ENCODE results near the gene SPDEF.

GRCh38 chr6:34521463-34522285 lies 34.5 kb downstream of the SPDEF start:
- TF ChIP-seq, protein P1, sequence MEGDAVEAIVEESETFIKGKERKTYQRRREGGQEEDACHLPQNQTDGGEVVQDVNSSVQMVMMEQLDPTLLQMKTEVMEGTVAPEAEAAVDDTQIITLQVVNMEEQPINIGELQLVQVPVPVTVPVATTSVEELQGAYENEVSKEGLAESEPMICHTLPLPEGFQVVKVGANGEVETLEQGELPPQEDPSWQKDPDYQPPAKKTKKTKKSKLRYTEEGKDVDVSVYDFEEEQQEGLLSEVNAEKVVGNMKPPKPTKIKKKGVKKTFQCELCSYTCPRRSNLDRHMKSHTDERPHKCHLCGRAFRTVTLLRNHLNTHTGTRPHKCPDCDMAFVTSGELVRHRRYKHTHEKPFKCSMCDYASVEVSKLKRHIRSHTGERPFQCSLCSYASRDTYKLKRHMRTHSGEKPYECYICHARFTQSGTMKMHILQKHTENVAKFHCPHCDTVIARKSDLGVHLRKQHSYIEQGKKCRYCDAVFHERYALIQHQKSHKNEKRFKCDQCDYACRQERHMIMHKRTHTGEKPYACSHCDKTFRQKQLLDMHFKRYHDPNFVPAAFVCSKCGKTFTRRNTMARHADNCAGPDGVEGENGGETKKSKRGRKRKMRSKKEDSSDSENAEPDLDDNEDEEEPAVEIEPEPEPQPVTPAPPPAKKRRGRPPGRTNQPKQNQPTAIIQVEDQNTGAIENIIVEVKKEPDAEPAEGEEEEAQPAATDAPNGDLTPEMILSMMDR (conservative IDR thresholded peaks at IDR 0.05; ENCODE audit: low read depth in 2 of 2): no peak
- TF ChIP-seq EZH2 (IDR thresholded peaks at IDR 0.05; ENCODE audit: low read depth, unreplicated experiment): no peak
- TF ChIP-seq, protein P2, sequence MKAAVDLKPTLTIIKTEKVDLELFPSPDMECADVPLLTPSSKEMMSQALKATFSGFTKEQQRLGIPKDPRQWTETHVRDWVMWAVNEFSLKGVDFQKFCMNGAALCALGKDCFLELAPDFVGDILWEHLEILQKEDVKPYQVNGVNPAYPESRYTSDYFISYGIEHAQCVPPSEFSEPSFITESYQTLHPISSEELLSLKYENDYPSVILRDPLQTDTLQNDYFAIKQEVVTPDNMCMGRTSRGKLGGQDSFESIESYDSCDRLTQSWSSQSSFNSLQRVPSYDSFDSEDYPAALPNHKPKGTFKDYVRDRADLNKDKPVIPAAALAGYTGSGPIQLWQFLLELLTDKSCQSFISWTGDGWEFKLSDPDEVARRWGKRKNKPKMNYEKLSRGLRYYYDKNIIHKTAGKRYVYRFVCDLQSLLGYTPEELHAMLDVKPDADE (IDR thresholded peaks at IDR 0.05): no peak
- no peak for TF ChIP-seq POLR2AphosphoS5 (IDR thresholded peaks at IDR 0.05; ENCODE audit: low read depth)
- no peak for TF ChIP-seq ZNF331 (CRISPR knock-in tag; IDR thresholded peaks at IDR 0.05; ENCODE audit: low read depth)
- TF ChIP-seq, protein P3, sequence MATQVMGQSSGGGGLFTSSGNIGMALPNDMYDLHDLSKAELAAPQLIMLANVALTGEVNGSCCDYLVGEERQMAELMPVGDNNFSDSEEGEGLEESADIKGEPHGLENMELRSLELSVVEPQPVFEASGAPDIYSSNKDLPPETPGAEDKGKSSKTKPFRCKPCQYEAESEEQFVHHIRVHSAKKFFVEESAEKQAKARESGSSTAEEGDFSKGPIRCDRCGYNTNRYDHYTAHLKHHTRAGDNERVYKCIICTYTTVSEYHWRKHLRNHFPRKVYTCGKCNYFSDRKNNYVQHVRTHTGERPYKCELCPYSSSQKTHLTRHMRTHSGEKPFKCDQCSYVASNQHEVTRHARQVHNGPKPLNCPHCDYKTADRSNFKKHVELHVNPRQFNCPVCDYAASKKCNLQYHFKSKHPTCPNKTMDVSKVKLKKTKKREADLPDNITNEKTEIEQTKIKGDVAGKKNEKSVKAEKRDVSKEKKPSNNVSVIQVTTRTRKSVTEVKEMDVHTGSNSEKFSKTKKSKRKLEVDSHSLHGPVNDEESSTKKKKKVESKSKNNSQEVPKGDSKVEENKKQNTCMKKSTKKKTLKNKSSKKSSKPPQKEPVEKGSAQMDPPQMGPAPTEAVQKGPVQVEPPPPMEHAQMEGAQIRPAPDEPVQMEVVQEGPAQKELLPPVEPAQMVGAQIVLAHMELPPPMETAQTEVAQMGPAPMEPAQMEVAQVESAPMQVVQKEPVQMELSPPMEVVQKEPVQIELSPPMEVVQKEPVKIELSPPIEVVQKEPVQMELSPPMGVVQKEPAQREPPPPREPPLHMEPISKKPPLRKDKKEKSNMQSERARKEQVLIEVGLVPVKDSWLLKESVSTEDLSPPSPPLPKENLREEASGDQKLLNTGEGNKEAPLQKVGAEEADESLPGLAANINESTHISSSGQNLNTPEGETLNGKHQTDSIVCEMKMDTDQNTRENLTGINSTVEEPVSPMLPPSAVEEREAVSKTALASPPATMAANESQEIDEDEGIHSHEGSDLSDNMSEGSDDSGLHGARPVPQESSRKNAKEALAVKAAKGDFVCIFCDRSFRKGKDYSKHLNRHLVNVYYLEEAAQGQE (IDR thresholded peaks at IDR 0.05; ENCODE audit: unreplicated experiment): no peak
- TF ChIP-seq EZH2phosphoT487 (IDR thresholded peaks at IDR 0.05; ENCODE audit: unreplicated experiment): no peak
- no peak for TF ChIP-seq CREB1 (CRISPR knock-in tag; IDR thresholded peaks at IDR 0.05; ENCODE audit: low read depth)
- TF ChIP-seq JUNB (IDR thresholded peaks at IDR 0.05; ENCODE audit: unreplicated experiment): no peak
- TF ChIP-seq, protein P4, sequence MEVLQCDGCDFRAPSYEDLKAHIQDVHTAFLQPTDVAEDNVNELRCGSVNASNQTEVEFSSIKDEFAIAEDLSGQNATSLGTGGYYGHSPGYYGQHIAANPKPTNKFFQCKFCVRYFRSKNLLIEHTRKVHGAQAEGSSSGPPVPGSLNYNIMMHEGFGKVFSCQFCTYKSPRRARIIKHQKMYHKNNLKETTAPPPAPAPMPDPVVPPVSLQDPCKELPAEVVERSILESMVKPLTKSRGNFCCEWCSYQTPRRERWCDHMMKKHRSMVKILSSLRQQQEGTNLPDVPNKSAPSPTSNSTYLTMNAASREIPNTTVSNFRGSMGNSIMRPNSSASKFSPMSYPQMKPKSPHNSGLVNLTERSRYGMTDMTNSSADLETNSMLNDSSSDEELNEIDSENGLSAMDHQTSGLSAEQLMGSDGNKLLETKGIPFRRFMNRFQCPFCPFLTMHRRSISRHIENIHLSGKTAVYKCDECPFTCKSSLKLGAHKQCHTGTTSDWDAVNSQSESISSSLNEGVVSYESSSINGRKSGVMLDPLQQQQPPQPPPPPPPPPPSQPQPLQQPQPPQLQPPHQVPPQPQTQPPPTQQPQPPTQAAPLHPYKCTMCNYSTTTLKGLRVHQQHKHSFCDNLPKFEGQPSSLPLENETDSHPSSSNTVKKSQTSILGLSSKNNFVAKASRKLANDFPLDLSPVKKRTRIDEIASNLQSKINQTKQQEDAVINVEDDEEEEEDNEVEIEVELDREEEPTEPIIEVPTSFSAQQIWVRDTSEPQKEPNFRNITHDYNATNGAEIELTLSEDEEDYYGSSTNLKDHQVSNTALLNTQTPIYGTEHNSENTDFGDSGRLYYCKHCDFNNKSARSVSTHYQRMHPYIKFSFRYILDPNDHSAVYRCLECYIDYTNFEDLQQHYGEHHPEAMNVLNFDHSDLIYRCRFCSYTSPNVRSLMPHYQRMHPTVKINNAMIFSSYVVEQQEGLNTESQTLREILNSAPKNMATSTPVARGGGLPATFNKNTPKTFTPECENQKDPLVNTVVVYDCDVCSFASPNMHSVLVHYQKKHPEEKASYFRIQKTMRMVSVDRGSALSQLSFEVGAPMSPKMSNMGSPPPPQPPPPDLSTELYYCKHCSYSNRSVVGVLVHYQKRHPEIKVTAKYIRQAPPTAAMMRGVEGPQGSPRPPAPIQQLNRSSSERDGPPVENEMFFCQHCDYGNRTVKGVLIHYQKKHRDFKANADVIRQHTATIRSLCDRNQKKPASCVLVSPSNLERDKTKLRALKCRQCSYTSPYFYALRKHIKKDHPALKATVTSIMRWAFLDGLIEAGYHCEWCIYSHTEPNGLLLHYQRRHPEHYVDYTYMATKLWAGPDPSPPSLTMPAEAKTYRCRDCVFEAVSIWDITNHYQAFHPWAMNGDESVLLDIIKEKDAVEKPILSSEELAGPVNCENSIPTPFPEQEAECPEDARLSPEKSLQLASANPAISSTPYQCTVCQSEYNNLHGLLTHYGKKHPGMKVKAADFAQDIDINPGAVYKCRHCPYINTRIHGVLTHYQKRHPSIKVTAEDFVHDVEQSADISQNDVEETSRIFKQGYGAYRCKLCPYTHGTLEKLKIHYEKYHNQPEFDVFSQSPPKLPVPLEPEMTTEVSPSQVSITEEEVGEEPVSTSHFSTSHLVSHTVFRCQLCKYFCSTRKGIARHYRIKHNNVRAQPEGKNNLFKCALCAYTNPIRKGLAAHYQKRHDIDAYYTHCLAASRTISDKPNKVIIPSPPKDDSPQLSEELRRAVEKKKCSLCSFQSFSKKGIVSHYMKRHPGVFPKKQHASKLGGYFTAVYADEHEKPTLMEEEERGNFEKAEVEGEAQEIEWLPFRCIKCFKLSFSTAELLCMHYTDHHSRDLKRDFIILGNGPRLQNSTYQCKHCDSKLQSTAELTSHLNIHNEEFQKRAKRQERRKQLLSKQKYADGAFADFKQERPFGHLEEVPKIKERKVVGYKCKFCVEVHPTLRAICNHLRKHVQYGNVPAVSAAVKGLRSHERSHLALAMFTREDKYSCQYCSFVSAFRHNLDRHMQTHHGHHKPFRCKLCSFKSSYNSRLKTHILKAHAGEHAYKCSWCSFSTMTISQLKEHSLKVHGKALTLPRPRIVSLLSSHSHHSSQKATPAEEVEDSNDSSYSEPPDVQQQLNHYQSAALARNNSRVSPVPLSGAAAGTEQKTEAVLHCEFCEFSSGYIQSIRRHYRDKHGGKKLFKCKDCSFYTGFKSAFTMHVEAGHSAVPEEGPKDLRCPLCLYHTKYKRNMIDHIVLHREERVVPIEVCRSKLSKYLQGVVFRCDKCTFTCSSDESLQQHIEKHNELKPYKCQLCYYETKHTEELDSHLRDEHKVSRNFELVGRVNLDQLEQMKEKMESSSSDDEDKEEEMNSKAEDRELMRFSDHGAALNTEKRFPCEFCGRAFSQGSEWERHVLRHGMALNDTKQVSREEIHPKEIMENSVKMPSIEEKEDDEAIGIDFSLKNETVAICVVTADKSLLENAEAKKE (CRISPR knock-in tag; IDR thresholded peaks at IDR 0.05): no peak
- no peak for TF ChIP-seq ZNF114 (CRISPR knock-in tag; IDR thresholded peaks at IDR 0.05)
- TF ChIP-seq STAT1 (IDR thresholded peaks at IDR 0.05; ENCODE audit: unreplicated experiment): no peak
- no peak for TF ChIP-seq NANOG (IDR thresholded peaks at IDR 0.05; ENCODE audit: borderline replicate concordance)
